Stimulated activated CD8-positive, alpha-beta memory T cell treated with anti-CD3 and anti-CD28 coated beads, Interleukin-4, amount 100 ng/mL, for 24 hours (primary cell): Measurements from ENCODE around the gene GALR1.
"Not testable (repeated sequence)": the region's sequence is repeated elsewhere in the genome, so short reads cannot be mapped to it uniquely, and the experiment has no call there.

ENCODE experiments used
- DNase-seq: peaks from one replicate; pipeline ENCODE4 v3.0.0-alpha.2; 2020; ENCODE audit warnings: low read depth

The GALR1 gene

GRCh38 chr18:77249569-77250500 lies at the start of gene GALR1:
GALR1 (plus strand) TSS chr18:77249848; CDS start chr18:77250549, 701 bp downstream.
- DNase-seq, result no peak

GRCh38 chr18:77201506-77201905 lies 48.1 kb upstream of the GALR1 start:
- DNase-seq, result no peak

- DNase-seq, result no peak
These were observed 47.3 kb upstream of the GALR1 start for GRCh38 chr18:77202329-77202728.

GRCh38 chr18:77203071-77203470 lies 46.6 kb upstream of the GALR1 start:
- DNase-seq, result no peak

GRCh38 chr18:77203851-77204250 lies 45.8 kb upstream of the GALR1 start:
- DNase-seq, result no peak

- DNase-seq, result no peak
These were observed 43.9 kb upstream of the GALR1 start for GRCh38 chr18:77205769-77206168.

- DNase-seq, result no peak
These were observed 42.8 kb upstream of the GALR1 start for GRCh38 chr18:77206676-77207374.

- DNase-seq, result no peak
These were observed 42.1 kb upstream of the GALR1 start for GRCh38 chr18:77207540-77207939.

GRCh38 chr18:77208964-77209363 lies 40.7 kb upstream of the GALR1 start:
- DNase-seq, result no peak

GRCh38 chr18:77209587-77209986 lies 40.1 kb upstream of the GALR1 start:
- DNase-seq, result no peak

GRCh38 chr18:77210249-77210648 lies 39.4 kb upstream of the GALR1 start:
- DNase-seq, result no peak

GRCh38 chr18:77218642-77219041 lies 31.0 kb upstream of the GALR1 start:
- DNase-seq, result no peak

- DNase-seq, result no peak
These were observed 28.9 kb upstream of the GALR1 start for GRCh38 chr18:77220726-77221125.

GRCh38 chr18:77222464-77222863 lies 27.2 kb upstream of the GALR1 start:
- no peak for DNase-seq

GRCh38 chr18:77223221-77223639 lies 26.4 kb upstream of the GALR1 start:
- no peak for DNase-seq

- DNase-seq, result no peak
These were observed 26.0 kb upstream of the GALR1 start for GRCh38 chr18:77223653-77224052.

- no peak for DNase-seq
These were observed 19.0 kb upstream of the GALR1 start for GRCh38 chr18:77230645-77231044.

GRCh38 chr18:77234504-77235365 lies 14.9 kb upstream of the GALR1 start:
- DNase-seq, result no peak

- DNase-seq, result not testable (repeated sequence)
These were observed 10.4 kb upstream of the GALR1 start for GRCh38 chr18:77239285-77239684.

- DNase-seq, result no peak
These were observed 627 bp upstream of the GALR1 start for GRCh38 chr18:77248873-77249568.

- DNase-seq, result no peak
These were observed 865 bp downstream of the GALR1 start for GRCh38 chr18:77250501-77250925.
